Measurements from ENCODE around the gene CTDSPL. TPM values are rescaled to one million over a fixed set of nuclear protein-coding genes. Genes with fewer than 3 reads are reported as not detected.

The CTDSPL gene
- total RNA-seq, 1 experiment from 2014 or later: 32.5 TPM

DNA sequence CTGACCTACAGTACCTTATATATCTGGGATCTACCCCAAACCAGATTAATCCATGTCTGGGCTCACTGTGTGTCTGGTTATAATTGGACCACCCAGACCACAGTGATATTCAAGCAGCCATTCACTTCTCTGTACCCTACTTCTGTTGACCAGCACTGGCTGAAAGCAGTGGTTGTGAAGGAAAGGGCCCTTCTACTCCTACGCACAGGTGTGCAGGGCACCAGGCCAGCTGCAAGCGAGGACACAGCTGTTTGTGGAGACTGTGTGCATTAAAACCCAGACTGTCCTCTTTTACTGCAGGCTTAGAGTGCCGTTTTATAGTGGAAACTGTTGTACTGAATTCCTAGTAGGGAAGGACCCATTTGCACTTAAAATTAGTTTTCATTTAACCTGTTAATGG lies 29.5 kb downstream of the CTDSPL start:
- DNase-seq (ENCODE audit: low spot score): no peak

DNA sequence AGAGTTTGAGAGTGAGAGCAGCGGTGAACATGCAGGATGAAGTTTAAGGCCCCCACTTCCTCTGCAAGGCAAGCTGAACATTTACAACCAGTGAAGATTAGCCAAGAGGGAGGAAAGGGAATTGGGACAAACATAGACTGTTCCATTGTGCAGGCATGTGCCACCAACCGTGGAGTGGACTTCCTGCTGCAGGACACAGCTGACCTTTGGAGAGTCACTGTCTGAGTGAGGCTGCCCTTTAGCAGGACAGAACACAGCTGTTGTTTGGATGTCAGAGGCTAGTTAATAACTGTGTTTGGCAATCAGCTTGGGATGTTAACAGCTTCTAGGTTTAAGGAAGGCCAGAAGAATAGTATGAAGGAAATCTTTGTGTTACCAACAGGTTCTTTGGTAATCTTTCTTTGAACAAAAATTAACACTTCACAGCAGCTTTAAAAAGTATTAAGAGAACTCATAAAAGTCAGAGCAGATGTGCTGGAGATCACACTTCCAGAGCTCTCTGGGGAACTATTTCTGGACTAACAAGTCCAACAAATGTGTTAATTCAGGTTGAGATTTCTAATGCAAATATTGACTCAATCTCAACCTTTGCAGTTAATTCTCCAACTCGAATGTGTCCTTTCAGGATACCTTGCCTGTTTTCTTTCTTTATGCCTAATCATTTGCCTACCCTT lies 31.4 kb downstream of the CTDSPL start:
- DNase-seq (ENCODE audit: low spot score): no peak

DNA sequence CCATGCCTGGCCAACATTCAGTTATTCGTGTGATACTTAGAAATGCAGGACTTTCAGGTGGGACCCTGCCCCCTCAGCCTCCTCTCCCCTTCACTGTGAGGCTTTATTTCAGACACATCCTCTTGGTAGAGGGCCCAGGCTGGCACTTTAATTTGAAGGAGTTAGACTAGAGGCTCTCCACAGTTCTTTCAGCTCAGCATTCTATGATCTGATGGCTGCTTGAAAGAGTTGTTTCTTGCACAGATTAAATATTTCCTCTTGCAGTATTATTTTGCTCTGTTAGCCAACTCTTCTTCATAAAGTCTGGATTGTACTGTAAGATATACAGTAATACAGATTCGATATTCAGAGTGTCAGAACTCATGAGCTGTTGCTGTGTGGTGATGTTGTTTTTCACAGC lies 35.1 kb downstream of the CTDSPL start:
- DNase-seq (ENCODE audit: low spot score): no peak

DNA sequence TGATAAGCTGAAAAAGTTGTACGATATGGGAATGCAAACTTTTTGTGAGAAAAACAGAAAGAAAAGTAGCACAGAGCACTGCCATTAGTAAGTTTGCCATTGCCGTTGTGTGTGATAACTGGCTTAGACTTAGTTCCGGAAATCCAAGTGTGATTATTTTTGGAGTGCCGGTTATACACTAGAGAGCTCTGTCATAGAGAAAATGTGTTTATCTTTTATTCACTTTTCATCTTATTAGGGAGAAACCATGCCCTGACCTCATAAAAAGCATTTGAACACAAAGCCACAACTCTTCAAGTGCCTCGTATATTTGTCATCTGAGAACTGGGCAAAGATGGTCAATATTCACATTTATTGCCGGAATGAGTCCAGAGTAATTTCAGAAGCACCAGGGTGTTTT lies 36.1 kb downstream of the CTDSPL start:
- no peak for DNase-seq (ENCODE audit: low spot score)

DNA sequence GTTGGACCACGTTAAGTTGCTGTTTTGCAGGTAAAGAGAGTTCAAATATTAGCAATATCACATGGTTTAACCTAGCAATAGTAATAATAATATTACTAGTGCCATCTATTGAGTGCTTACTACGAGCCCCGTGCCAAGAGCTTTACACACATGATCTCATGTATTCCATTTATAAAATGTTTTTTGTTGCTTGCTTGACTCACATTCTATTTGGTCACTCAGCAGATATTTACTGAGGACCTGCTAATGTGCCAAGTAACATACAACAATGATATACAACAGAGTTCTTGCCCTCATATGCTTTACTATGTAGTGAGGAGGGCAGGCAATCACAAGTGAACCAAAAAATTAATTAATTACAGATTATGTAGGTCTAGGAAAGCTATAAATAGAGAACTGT lies 36.7 kb downstream of the CTDSPL start:
- DNase-seq (ENCODE audit: low spot score): no peak

DNA sequence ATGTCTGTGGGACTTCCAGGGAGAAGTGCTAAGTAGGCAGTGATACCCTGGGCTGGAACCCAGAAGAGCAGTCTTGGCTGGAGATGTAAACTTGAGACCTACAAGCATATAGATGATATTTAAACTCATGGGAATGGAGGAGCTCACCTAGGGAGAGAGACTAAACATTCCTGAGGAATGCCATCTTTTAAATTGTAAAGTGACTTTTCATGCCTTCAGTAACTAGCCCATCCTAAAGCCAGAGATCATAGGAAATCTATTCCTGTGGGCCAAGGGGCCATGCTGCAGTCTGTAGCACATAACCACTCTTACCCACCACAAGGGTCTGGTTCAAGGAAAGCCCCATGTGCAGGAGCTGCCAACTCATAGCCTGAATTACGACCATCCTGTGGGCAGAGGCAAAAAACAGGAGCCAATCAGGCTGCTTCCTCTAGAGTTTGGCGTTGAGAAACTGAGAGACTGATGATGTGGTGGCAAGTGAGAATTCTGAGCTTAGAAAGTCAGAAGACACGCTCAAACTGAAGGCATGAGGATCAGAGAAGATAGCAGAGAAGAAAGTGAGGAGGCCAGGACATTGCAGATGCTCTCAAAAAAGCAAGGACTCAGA lies 37.5 kb downstream of the CTDSPL start:
- DNase-seq (ENCODE audit: low spot score): no peak

DNA sequence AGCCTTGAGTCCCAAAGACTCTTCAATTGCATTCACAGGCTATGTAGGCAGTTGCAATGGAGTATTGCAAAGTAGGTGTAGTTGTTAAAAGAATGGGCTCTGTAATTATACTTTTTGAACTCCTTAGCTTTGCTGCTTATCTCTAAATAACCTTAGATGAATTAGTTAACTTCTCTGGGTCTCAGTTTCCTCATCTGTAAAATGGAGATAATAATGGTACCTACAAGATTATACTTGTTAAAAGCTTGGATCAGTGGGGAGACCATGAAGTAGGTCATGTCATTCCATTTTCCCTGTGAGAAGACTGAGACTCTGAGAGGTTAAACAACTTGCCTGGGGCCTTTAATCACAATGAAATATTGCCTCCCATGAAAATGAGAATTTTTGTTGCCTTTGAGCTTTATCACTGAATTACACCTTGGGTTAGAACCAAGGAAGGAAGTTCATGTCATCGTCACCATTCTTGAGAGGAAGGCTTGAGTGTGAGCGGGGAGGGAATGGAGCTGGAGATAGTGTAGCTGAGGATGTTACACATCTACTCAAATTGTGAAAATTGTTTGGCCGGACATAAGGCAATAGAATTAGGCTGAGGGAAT lies 38.1 kb downstream of the CTDSPL start:
- no peak for DNase-seq (ENCODE audit: low spot score)

DNA sequence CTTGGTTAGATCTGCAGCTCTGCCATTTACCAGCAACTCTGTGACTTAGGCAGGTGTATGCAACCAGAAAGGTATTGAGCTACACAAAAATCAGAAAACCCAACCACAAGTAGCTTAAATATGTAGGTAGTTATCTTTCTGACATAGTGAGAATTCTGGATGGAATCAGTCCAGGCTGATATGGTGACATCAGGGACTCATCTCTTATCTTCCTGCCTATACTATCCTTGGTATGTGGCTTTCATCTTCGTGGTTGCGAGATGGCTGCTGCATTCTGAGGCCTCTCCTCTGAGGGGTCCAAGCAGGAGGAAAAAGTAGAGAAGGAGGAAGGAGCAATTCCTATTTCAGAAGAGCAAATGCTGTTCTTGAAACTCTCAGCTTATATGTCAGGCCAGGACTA lies 40.0 kb downstream of the CTDSPL start:
- no peak for DNase-seq (ENCODE audit: low spot score)

DNA sequence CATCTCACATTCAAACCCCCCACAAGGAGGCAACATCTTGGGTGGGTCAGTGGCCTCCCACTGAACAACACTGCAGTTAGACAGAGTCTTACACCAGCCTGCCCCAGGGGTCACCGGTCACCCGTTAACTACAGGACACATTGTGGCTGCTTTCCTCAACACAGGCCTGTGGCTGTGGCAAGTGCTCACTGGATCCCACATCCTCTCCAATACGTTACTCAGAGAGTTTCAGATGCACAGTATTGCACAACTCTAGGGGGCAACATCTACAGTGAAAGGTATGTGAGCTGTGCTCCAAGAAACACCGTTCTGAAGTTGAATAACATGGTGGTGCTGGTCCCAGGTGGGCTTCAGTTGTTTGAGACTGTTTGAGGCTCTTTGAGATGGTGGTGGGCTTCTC lies 41.0 kb downstream of the CTDSPL start:
- no peak for DNase-seq (ENCODE audit: low spot score)

DNA sequence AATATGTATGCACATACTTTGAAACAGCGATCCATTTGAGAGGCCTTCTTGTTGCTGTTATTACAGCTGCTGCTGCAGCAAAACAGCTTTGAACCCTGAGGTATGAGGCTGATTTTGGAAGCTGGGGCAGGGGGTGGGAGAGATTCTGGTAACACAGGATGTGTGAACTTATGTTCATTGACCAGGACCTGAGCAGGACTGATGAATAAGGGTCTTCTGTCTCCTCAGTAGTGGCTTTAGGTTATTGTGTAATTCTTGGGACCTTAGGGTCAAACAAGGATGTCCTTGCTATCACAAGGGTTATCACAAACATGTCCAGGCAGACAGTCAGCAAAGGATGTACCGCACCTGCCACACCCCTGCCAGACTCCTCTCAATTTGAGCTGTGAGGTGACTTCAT lies 41.6 kb downstream of the CTDSPL start:
- DNase-seq (ENCODE audit: low spot score): no peak

DNA sequence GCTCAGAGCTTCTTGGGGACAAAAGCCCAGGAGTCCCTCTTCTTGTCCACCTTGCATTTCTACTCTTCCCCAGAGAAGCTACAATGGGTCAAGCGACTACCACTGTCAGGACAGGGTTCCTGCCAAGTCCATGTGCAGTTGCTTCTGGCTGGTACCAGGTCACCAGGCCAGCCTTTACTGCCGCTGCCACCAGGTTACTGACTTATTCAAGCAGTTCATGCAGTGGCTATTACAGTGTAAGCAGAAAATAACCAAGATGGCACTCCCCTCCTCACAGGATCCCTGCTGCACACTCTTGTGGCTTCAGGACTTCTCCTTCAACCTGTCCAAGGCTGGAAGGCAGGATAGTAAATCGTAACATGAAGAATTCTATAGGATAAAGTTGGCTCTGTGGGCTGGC lies 42.1 kb downstream of the CTDSPL start:
- no peak for DNase-seq (ENCODE audit: low spot score)

DNA sequence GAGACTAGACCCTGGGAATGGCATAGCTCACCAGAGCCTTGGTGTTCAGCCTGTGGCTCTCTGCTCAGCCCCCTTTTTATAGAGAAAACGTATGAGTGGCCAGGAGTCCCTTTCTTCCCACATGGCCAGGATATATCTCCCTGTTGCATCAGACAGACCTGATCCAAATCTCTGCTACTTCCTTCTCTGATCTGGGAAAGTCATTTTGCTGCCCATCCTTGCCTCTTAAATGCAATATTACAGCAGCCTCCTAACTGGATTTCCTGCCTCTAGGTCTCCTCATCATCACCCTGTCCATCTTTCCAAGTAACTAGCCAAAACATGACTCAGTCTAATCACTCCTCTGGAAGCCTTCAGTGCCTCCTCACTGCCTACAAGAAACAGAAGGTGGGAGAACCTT lies 42.9 kb downstream of the CTDSPL start:
- peak; percentile 10 for DNase-seq (ENCODE audit: low spot score)

DNA sequence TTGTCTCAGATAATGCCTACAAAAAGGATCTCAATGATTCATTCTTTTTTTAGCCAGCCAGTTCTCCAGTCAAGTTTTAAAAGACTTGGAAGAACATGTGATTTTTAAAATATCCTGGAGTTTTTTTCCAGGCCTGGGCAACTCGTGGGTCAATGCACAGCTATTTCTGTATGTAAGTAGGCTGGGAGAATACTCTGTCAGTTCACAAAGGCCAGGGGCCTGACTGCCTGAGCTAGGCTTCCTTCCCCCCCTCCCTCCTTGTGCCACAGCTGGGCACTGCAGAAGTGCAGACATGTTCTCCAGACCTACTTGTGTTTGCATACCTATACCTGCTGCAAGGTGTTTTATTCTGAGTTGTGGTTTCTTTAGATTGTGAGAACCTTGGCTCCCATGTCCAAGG lies 43.7 kb downstream of the CTDSPL start:
- DNase-seq (ENCODE audit: low spot score): no peak

DNA sequence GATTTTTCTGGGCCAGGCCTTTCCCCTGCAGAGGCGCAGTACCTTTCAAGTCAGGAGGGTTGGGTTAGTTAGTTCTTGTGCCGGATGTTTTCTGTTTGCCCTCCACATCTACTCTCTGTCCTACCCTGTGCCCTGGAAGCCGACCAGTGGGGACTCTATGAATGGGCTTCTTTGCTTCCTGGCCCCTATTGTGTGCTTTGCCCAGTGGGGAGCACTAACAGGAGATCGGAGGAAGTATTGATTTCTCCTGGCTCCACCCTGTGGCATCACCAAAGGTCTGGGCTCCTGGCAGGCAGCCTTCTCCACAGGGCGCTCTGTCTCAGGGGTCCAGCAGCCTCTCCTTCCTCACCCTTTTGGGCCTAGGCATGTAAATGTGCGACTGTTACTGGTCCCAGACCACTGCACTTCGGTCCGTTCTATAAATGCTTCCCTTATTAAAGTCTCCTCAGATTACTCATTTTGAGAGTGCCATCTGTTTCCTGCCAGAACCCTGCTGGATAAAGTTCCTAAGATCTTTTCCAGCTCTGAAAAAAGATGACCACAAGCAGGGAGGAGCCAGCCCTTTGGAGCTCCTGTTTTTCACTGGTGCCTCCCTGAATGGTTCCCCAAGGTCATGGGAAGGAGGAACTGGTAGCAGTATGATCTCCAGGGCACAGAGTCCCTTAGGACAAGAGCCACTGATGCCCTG lies 44.5 kb downstream of the CTDSPL start:
- peak; percentile 44 for DNase-seq (ENCODE audit: low spot score)

DNA sequence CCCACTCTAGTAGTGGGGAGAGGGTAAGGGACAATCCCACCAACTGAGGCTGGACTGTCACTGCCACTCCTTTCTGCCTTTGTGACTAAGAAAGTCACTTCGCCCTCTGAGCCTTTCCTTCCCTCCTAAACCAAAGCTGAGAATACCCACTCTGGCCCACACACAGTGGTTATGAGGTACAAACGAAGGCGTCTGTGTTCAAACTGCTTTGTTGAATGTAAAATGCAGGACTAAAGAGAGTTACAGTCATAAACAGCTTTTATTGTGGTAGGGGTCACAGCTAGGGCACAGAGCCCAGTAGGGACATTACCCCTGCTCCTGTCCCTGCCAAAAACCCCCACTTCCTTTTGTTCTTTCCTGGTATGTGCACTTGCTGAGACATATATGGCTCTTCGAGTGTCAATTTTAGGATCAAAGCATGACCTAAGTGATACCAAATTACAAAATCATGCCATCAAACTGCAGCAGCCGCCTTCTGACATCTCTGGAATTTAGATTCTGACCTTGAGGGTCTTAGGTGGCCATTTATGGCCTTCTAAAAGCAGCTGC lies 45.1 kb downstream of the CTDSPL start:
- no peak for DNase-seq (ENCODE audit: low spot score)

DNA sequence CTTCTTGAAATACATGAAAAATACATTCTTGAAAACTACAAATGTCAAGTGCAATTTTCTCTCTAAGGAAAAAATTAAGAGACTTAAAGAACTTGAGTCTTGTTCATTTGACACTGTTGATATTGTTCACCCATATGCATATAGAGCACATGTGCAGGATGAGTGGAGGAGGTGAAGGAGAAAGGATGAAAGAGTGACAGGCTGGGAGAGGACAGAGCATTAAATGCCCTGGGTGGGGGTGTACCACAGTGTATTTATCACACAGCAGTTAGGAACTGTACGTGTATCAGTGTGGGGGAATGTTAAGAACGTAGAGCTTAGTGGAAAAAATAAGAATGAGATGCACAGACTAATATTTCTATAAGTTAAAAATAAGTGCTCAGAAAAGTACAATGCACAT lies 45.7 kb downstream of the CTDSPL start:
- no peak for DNase-seq (ENCODE audit: low spot score)

DNA sequence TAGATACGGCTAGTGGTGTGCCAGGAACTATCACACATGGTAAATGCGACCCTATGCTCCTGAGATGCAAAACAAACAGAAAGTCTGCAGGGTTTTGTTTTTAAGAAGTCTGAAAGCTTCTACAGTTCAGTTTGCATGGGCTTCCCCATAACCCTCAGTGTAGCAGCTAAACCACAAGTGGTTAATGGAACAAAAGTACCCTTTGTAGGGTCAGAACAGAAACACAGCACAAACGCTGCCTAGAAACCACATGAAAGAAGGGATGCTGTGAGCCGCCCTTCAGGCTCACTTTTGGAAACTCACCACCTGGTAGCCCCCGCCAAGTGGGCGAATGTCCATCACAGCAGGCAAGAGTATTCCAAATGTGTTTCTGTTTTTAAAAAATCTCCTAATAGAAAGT lies 46.2 kb downstream of the CTDSPL start:
- no peak for DNase-seq (ENCODE audit: low spot score)

DNA sequence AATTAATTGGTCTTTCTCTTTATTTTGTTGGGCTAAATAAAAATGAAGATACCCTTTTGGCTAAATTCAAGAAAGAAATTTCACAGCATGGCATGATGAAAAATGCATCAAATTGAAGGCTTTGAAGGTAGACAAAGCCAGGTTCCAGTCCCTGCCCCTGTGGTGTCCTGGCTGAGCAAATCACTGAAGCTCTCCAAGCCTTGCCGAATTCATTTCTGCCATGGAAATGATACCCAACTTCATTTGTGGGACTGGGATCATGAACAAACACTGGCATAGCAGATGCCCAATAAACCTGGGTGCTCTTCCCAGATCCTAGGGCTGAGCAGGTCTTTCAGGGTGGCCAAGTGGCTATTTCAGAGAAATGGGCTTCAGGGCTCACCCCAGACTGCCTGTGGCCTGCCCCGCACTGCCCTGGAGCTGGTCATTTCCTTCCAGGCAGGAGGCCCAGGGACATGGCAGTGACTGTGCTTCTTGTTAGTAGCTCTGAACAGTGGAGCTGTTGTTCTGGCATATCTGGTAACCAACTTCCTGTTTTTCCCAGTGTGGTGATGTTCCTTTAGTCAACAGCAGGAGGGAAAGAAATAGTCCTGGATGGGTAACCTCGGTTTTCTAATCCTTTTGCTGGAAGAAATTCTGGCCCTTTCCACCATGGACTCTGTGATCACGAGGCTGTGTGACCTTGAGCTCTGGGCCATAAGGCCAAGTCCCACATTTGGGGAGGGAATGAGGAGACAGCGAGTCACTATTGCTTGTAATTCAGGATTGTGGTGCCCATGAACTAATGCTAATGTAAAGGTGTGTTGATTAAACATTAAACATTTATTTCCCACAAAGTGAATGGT lies 47.6 kb downstream of the CTDSPL start:
- DNase-seq (ENCODE audit: low spot score): peak; percentile 5

DNA sequence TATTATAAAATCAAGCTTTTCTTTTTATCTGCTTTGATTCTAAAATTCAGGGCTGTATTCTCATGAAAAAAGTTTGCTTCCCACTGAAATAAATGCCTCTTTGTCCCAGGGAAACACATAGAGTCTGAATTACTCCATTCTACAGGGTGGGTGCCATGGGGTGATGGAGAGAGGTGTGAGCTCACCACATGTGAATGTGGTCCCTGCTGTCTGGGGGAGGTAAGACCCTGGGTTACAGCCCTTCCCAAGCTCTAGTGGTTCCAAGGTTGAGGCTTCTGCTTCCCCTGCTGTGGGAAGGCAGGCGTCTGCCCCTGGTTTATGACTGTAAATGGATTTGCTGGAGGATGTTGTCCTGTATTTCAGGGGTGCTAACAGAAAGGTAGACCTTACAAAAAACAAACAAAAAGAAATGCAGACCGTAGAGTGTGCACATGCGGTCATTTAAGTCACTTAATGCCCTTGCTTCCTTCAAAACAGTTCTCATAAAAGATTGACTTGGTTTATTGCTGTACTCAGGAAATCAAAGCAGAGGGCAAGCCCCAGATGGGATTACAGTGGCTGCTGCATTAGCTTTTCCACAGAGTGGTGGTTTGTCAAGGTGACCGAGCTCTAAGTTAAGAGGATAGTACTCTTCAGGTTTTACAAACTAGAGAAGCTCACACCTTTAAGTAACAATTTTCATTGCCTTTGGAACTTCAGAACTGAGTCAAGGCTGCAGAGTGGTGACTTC lies 49.2 kb downstream of the CTDSPL start:
- DNase-seq (ENCODE audit: low spot score): no peak

DNA sequence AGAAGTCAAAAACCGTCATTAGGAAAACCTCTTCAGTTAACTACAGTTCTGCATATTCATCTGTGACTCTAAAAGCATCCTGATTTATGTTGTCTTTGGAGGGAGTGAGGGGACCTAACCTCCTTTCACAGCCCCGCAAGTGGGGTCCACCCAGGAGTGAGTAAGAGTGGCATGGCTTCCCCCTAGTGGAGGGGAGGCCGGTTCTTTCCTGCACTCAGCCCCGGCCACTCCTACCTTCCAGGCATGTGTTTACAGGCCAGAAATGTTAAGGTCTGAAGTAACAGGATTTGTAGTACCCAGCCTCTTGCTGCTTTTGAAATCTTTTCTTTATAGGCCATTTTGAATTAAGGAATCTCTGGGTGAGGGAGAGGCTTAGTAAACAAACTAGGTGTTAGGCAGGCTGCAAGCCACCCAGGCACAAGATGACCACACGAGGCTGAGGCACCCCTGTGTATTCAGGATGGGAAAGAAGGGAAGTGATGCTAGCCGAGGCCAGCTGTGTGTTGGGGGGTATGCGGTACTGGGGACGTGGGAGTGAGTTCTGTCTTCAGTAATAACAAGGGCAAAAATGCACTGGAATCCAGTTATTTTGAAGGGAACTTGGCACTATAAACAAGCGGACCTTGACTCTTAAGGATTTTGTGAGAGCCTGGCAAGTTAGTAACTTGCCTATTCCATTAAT lies 50.5 kb downstream of the CTDSPL start:
- no peak for DNase-seq (ENCODE audit: low spot score)

Measured in A172 (cell line).